ENCODE data around the gene METAP1.

DNA sequence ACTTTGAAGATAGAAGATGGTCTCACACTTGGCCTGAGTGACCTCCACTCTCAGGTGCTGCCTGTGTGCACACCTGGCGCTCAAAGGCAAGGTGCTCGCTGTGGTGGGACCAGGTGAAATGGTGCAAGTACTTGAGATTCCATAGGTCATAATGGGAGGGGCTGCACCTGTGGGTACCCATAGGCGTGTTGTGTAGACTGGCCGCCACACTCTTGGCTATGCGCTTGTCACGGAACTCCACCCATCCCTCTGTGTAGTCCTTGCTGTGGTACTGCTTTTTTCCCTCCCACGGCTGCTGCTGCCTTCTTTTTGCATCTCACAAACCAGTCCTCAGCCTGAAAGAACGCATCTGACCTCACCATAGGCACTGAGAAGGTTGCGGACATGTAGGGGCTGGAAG is 27.0 kb downstream of the METAP1 start:
- TF ChIP-seq, protein P1, sequence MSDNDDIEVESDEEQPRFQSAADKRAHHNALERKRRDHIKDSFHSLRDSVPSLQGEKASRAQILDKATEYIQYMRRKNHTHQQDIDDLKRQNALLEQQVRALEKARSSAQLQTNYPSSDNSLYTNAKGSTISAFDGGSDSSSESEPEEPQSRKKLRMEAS (IDR thresholded peaks at IDR 0.05) = no peak
- TF ChIP-seq CBX5 (IDR thresholded peaks at IDR 0.05; ENCODE audit: low read depth, low read length) (no peak), POLR2A (IDR thresholded peaks at IDR 0.05; ENCODE audit: control extremely low read depth in 1 of 2, low read depth in 2 of 2, low read length in 2 of 2) (no peak), KDM1A (IDR thresholded peaks at IDR 0.05; ENCODE audit: borderline replicate concordance, low read length) (no peak), POLR2AphosphoS5 (IDR thresholded peaks at IDR 0.05; ENCODE audit: low read depth, low read length) (no peak; the same call in 1 of the 2 replicates), EP300 (IDR thresholded peaks at IDR 0.05; ENCODE audit: borderline replicate concordance in 1 of 2, low read depth in 2 of 2, low read length in 2 of 2) (no peak), CHD1 (IDR thresholded peaks at IDR 0.05; ENCODE audit: low read depth, low read length) (no peak)
- TF ChIP-seq, protein P2, sequence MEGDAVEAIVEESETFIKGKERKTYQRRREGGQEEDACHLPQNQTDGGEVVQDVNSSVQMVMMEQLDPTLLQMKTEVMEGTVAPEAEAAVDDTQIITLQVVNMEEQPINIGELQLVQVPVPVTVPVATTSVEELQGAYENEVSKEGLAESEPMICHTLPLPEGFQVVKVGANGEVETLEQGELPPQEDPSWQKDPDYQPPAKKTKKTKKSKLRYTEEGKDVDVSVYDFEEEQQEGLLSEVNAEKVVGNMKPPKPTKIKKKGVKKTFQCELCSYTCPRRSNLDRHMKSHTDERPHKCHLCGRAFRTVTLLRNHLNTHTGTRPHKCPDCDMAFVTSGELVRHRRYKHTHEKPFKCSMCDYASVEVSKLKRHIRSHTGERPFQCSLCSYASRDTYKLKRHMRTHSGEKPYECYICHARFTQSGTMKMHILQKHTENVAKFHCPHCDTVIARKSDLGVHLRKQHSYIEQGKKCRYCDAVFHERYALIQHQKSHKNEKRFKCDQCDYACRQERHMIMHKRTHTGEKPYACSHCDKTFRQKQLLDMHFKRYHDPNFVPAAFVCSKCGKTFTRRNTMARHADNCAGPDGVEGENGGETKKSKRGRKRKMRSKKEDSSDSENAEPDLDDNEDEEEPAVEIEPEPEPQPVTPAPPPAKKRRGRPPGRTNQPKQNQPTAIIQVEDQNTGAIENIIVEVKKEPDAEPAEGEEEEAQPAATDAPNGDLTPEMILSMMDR (IDR thresholded peaks at IDR 0.05; ENCODE audit: control extremely low read depth in 1 of 3, insufficient read depth in 1 of 3, low read depth in 1 of 3, low read length in 3 of 3) = no peak
- TF ChIP-seq, protein P3, sequence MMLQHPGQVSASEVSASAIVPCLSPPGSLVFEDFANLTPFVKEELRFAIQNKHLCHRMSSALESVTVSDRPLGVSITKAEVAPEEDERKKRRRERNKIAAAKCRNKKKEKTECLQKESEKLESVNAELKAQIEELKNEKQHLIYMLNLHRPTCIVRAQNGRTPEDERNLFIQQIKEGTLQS (IDR thresholded peaks at IDR 0.05; ENCODE audit: insufficient read depth, low read depth, low read length) = no peak
